Measurements from ENCODE around the gene ZC3HAV1. TPM values are rescaled to one million over a fixed set of nuclear protein-coding genes. Genes with fewer than 3 reads are reported as not detected.

Gene ZC3HAV1
- total and polyA plus RNA-seq, 10 of the 15 experiments (the other 5 are each of a cell fraction or from before 2014, with no cell fraction given) = 18.5 to 55.3 (median 44.7) TPM

- Histone ChIP-seq H3K4me1 (ENCODE audit: control insufficient read depth, insufficient read depth, low read length) (no peaks in the 10 kb centered on the region), H3K4me2 (ENCODE audit: control insufficient read depth, insufficient read depth) (no peak overlapping the region), H3K79me2 (ENCODE audit: control insufficient read depth, insufficient read depth, low read length) (no peaks in the 10 kb centered on the region), H2AFZ (ENCODE audit: control insufficient read depth, low read depth, low read length) (no peak overlapping the region), H3K36me3 (ENCODE audit: control insufficient read depth in 2 of 2, insufficient read depth in 2 of 2, low read length in 1 of 2) (peaks cover 13 to 37% of the 10 kb centered on the region in 2 experiments), H3K27ac (ENCODE audit: control insufficient read depth, insufficient read depth) (no peak overlapping the region), H4K20me1 (ENCODE audit: control insufficient read depth, insufficient read depth) (no peaks in the 10 kb centered on the region), H3K9ac (ENCODE audit: control insufficient read depth, insufficient read depth, low read length) (no peak overlapping the region), H3K27me3 (replicated peaks in 1 of 2; ENCODE audit: control insufficient read depth in 2 of 2, insufficient read depth in 2 of 2, low read length in 1 of 2) (no peaks in the 10 kb centered on the region), H3K4me3 (no peak overlapping the region), H3K9me3 (replicated peaks; ENCODE audit: control insufficient read depth, insufficient read depth, low read length) (no peaks in the 10 kb centered on the region)
- ChIA-PET RAD21 (ENCODE audit: unreplicated experiment) (no interaction called here), POLR2A (no interaction called here), SMC1A (ENCODE audit: uncharacterized antibody, unreplicated experiment) (interaction anchor here (0.7 to 1.5 kb wide), 5 partner anchors 9 to 72 kb away, joined by 3 to 4 read pairs (median 3); no protein-coding TSS in a partner anchor), CTCF (interaction anchor here (1.4 to 2.1 kb wide), 2 partner anchors 21 to 37 kb away, joined by 5 to 14 read pairs; no protein-coding TSS in a partner anchor)
- no peak for TF ChIP-seq MEF2B (IDR thresholded peaks at IDR 0.05; ENCODE audit: partially characterized antibody, poor library complexity, severe bottlenecking)
- no peak for TF ChIP-seq MTA2 (IDR thresholded peaks at IDR 0.05; ENCODE audit: low read depth)
- FAIRE-seq (no peak), ATAC-seq (no peak), DNase-seq (ENCODE audit: low read depth, low spot score) (no peak)
- BruUV-seq (replicated peaks) = no TSS peak
- in situ Hi-C loops (cut with MboI) = no loop called here
- intact Hi-C loops (cut with micrococcal nuclease; ENCODE audit: unreplicated experiment) = no loop called here
- WGBS (ENCODE audit: insufficient coverage, insufficient replicate concordance, low lambda C conversion rate, missing lambda C conversion rate) = 71% methylated on average over 2 of the region's 2 CpGs
Measured at GRCh38 chr7:139054101-139054500, 55.4 kb downstream of the ZC3HAV1 start.

GRCh38 chr7:139051655-139052054 is 57.9 kb downstream of the ZC3HAV1 start:
- RAD21 ChIA-PET (ENCODE audit: unreplicated experiment) = interaction anchor here (0.6 kb wide), 1 partner anchor 1292 kb away, joined by 3 read pairs; no protein-coding TSS in a partner anchor
- Histone ChIP-seq H4K20me1 (ENCODE audit: control insufficient read depth, insufficient read depth) (no peaks in the 10 kb centered on the region), H2AFZ (ENCODE audit: control insufficient read depth, low read depth, low read length) (no peak overlapping the region), H3K9ac (ENCODE audit: control insufficient read depth, insufficient read depth, low read length) (no peak overlapping the region), H3K9me3 (replicated peaks; ENCODE audit: control insufficient read depth, insufficient read depth, low read length) (no peaks in the 10 kb centered on the region), H3K4me3 (no peak overlapping the region), H3K36me3 (ENCODE audit: control insufficient read depth in 2 of 2, insufficient read depth in 2 of 2, low read length in 1 of 2) (peaks cover 15 to 42% of the 10 kb centered on the region in 2 experiments), H3K4me2 (ENCODE audit: control insufficient read depth, insufficient read depth) (no peak overlapping the region), H3K27ac (ENCODE audit: control insufficient read depth, insufficient read depth) (no peak overlapping the region), H3K79me2 (ENCODE audit: control insufficient read depth, insufficient read depth, low read length) (no peaks in the 10 kb centered on the region), H3K27me3 (replicated peaks in 1 of 2; ENCODE audit: control insufficient read depth in 2 of 2, insufficient read depth in 2 of 2, low read length in 1 of 2) (no peaks in the 10 kb centered on the region), H3K4me1 (ENCODE audit: control insufficient read depth, insufficient read depth, low read length) (no peaks in the 10 kb centered on the region)
- no TSS peak for BruUV-seq (replicated peaks)
- SMC1A ChIA-PET (ENCODE audit: uncharacterized antibody, unreplicated experiment) = interaction anchor here (0.6 to 1.6 kb wide), 3 partner anchors 8 to 421 kb away, joined by 3 to 6 read pairs (median 4); no protein-coding TSS in a partner anchor
- DNase-seq (ENCODE audit: low read depth, low spot score) = no peak
- no peak for FAIRE-seq
- POLR2A ChIA-PET = interaction anchor here (0.6 kb wide), 1 partner anchor 342 kb away, joined by 3 read pairs; no protein-coding TSS in a partner anchor
- in situ Hi-C loops (cut with MboI) = no loop called here
- intact Hi-C loops (cut with micrococcal nuclease; ENCODE audit: unreplicated experiment) = no loop called here
- no peak for ATAC-seq
- CTCF ChIA-PET = interaction anchor here (2.2 to 3.2 kb wide), 2 partner anchors 15 to 24 kb away, joined by 5 to 13 read pairs; no protein-coding TSS in a partner anchor
- TF ChIP-seq ASH2L (IDR thresholded peaks at IDR 0.05; ENCODE audit: borderline replicate concordance, low read depth) = no peak
- TF ChIP-seq, protein P1, sequence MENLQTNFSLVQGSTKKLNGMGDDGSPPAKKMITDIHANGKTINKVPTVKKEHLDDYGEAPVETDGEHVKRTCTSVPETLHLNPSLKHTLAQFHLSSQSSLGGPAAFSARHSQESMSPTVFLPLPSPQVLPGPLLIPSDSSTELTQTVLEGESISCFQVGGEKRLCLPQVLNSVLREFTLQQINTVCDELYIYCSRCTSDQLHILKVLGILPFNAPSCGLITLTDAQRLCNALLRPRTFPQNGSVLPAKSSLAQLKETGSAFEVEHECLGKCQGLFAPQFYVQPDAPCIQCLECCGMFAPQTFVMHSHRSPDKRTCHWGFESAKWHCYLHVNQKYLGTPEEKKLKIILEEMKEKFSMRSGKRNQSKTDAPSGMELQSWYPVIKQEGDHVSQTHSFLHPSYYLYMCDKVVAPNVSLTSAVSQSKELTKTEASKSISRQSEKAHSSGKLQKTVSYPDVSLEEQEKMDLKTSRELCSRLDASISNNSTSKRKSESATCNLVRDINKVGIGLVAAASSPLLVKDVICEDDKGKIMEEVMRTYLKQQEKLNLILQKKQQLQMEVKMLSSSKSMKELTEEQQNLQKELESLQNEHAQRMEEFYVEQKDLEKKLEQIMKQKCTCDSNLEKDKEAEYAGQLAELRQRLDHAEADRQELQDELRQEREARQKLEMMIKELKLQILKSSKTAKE (IDR thresholded peaks at IDR 0.05; ENCODE audit: low read depth, poor library complexity, severe bottlenecking) = no peak
- TF ChIP-seq MEF2B (IDR thresholded peaks at IDR 0.05; ENCODE audit: partially characterized antibody, poor library complexity, severe bottlenecking) = no peak
- no peak for TF ChIP-seq ZNF592 (IDR thresholded peaks at IDR 0.05)
- TF ChIP-seq, protein P2, sequence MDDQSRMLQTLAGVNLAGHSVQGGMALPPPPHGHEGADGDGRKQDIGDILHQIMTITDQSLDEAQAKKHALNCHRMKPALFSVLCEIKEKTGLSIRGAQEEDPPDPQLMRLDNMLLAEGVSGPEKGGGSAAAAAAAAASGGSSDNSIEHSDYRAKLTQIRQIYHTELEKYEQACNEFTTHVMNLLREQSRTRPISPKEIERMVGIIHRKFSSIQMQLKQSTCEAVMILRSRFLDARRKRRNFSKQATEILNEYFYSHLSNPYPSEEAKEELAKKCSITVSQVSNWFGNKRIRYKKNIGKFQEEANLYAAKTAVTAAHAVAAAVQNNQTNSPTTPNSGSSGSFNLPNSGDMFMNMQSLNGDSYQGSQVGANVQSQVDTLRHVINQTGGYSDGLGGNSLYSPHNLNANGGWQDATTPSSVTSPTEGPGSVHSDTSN (IDR thresholded peaks at IDR 0.05; ENCODE audit: insufficient replicate concordance, low read depth, low read length) = no peak
- TF ChIP-seq GABPA (IDR thresholded peaks at IDR 0.05; ENCODE audit: low read depth) = no peak

Measured in GM12878 (cell line).